ENCODE measurements around the gene RARRES2. TPM values are rescaled to one million over a fixed set of nuclear protein-coding genes. Genes with fewer than 3 reads are reported as not detected.
A peak's percentile ranks its signal among the peaks of the same experiment; 100 is the strongest.

RARRES2 gene
- total and polyA plus RNA-seq, 2 of the 13 experiments (the other 11 are each of a cell fraction or from before 2014, with no cell fraction given) = 134 to 172 TPM

GRCh38 chr7:150368096-150368883 lies 26.9 kb upstream of the RARRES2 start, which contains the start of gene REPIN1 (continued):
- TF ChIP-seq ARID2 (CRISPR knock-in tag; IDR thresholded peaks at IDR 0.05; ENCODE audit: borderline replicate concordance) (peak; percentile 87; the same call in 1 of the 2 replicates), REPIN1 (CRISPR knock-in tag; IDR thresholded peaks at IDR 0.05; ENCODE audit: borderline replicate concordance, low read depth) (peak; percentile 74), SIN3B (IDR thresholded peaks at IDR 0.05; ENCODE audit: low read length) (no peak), ZNF646 (CRISPR knock-in tag; IDR thresholded peaks at IDR 0.05) (no peak; the same call in 1 of the 2 replicates), THAP9 (CRISPR knock-in tag; IDR thresholded peaks at IDR 0.05; ENCODE audit: borderline replicate concordance) (no peak), ZNF280B (CRISPR knock-in tag; IDR thresholded peaks at IDR 0.05; ENCODE audit: borderline replicate concordance) (no peak), IRF1 (CRISPR knock-in tag; IDR thresholded peaks at IDR 0.05; ENCODE audit: low read depth) (no peak), ZBTB7A (CRISPR knock-in tag; IDR thresholded peaks at IDR 0.05) (peak; percentile 84), MAX (IDR thresholded peaks at IDR 0.05) (peak; percentile 95), HHEX (CRISPR knock-in tag; IDR thresholded peaks at IDR 0.05) (no peak), ZNF256 (CRISPR knock-in tag; conservative IDR thresholded peaks at IDR 0.05) (0 out of 2 replicates have a peak, but pooled peaks have one; percentile 56), DBP (CRISPR knock-in tag; IDR thresholded peaks at IDR 0.05; ENCODE audit: not compliant biosample characterization) (no peak), HMG20A (CRISPR knock-in tag; IDR thresholded peaks at IDR 0.05; ENCODE audit: borderline replicate concordance) (no peak), NFKB2 (CRISPR knock-in tag; IDR thresholded peaks at IDR 0.05; ENCODE audit: borderline replicate concordance) (peak; percentile 97; the same call in 1 of the 2 replicates), ZNF556 (CRISPR knock-in tag; IDR thresholded peaks at IDR 0.05; ENCODE audit: borderline replicate concordance) (peak; percentile 91; the same call in 1 of the 2 replicates)

Measured in HepG2 (cell line).